Fibroblast of the aortic adventitia (primary cell): ENCODE data around the gene IL11. TPM values are rescaled to one million over a fixed set of nuclear protein-coding genes. Genes with fewer than 3 reads are reported as not detected.
A peak's percentile ranks its signal among the peaks of the same experiment; 100 is the strongest.
"Not testable (repeated sequence)": the region's sequence is repeated elsewhere in the genome, so short reads cannot be mapped to it uniquely, and the experiment has no call there.

Experiments
- DNase-seq: peaks from one replicate; pipeline ENCODE4 v3.0.0-alpha.2; 2010; ENCODE audit warnings: low read depth
- H3K4me3 ChIP-seq: 2 replicates; pipeline ENCODE4 v1.5.1; 2011; ENCODE audit warnings: low read depth, mild to moderate bottlenecking, control low read depth, low read length, moderate library complexity
- CTCF ChIP-seq: IDR thresholded peaks from 2 replicates; pipeline ENCODE4 v1.5.1; 2011; ENCODE audit warnings: mild to moderate bottlenecking, low read length, control low read depth, inconsistent platforms; ENCODE audit not compliant: insufficient read depth
- total RNA-seq: library from RNA; depleted of rRNA; stranded (reverse); fragments of >200 nt; gene quantifications from 2 replicates; pipeline ENCODE4 v1.2.3, GENCODE V29; 2012; ENCODE audit warnings: low replicate concordance

Gene IL11
- total RNA-seq, 1 donor: 2.2 TPM

GRCh38 chr19:55333870-55334269 lies 36.4 kb downstream of the IL11 start:
- TF ChIP-seq CTCF: no peak
- no peak overlapping the region for H3K4me3 ChIP-seq
- DNase-seq: no peak

- H3K4me3 ChIP-seq: not testable (repeated sequence)
- DNase-seq: peak; percentile 57
Observed at GRCh38 chr19:55329791-55330190, 40.5 kb downstream of the IL11 start.

GRCh38 chr19:55328774-55329318 lies 41.4 kb downstream of the IL11 start:
- not testable (repeated sequence) for DNase-seq, H3K4me3 ChIP-seq

- DNase-seq: no peak
- no peak for TF ChIP-seq CTCF
- H3K4me3 ChIP-seq: no peak within 1 kb of the TSS
Observed at GRCh38 chr19:55325172-55325571, 45.1 kb downstream of the IL11 start, which contains the start of gene TMEM150B. Gene TMEM150B (minus strand): TSS chr19:55325341. CDS start chr19:55321036, 4,305 bp downstream.

GRCh38 chr19:55324662-55325061 lies 45.6 kb downstream of the IL11 start:
- DNase-seq: no peak
- H3K4me3 ChIP-seq: no peak overlapping the region
- TF ChIP-seq CTCF: no peak

- no peak overlapping the region for H3K4me3 ChIP-seq
- no peak for DNase-seq
- TF ChIP-seq CTCF: no peak
Observed at GRCh38 chr19:55322204-55322885, 47.9 kb downstream of the IL11 start.

- TF ChIP-seq CTCF: no peak
- no peak for DNase-seq
- H3K4me3 ChIP-seq: no peak overlapping the region
Observed at GRCh38 chr19:55321466-55322137, 48.7 kb downstream of the IL11 start.
